ENCODE measurements around the gene CAB39.
A peak's percentile ranks its signal among the peaks of the same experiment; 100 is the strongest.

The CAB39 gene

GRCh38 chr2:230852113-230852512, 139.5 kb downstream of the CAB39 start:
- no peak overlapping the region for H3K4me3 ChIP-seq (ENCODE audit: low read length)
- no peak for TF ChIP-seq CTCF (conservative IDR thresholded peaks at IDR 0.05; ENCODE audit: low read length)
- no peak for DNase-seq (ENCODE audit: low read depth)

GRCh38 chr2:230861552-230862255, 149.1 kb downstream of the CAB39 start:
- no peak overlapping the region for H3K4me3 ChIP-seq (ENCODE audit: low read length)
- no peak for DNase-seq (ENCODE audit: low read depth)
- TF ChIP-seq CTCF (conservative IDR thresholded peaks at IDR 0.05; ENCODE audit: low read length) = no peak

GRCh38 chr2:230862292-230862691, 149.7 kb downstream of the CAB39 start:
- H3K4me3 ChIP-seq (ENCODE audit: low read length) = no peak overlapping the region
- no peak for DNase-seq (ENCODE audit: low read depth)
- TF ChIP-seq CTCF (conservative IDR thresholded peaks at IDR 0.05; ENCODE audit: low read length) = no peak

- TF ChIP-seq CTCF (conservative IDR thresholded peaks at IDR 0.05; ENCODE audit: low read length) = no peak
- DNase-seq (ENCODE audit: low read depth) = no peak
- no peak overlapping the region for H3K4me3 ChIP-seq (ENCODE audit: low read length)
Measured at GRCh38 chr2:230863031-230863430, 150.4 kb downstream of the CAB39 start.

- TF ChIP-seq CTCF (conservative IDR thresholded peaks at IDR 0.05; ENCODE audit: low read length) = no peak
- no peak for DNase-seq (ENCODE audit: low read depth)
- H3K4me3 ChIP-seq (ENCODE audit: low read length) = no peak overlapping the region
Measured at GRCh38 chr2:230863442-230864121, 150.9 kb downstream of the CAB39 start.

GRCh38 chr2:230864122-230864604, 151.5 kb downstream of the CAB39 start:
- H3K4me3 ChIP-seq (ENCODE audit: low read length) = peak overlapping the region; percentile 73
- TF ChIP-seq CTCF (conservative IDR thresholded peaks at IDR 0.05; ENCODE audit: low read length) = no peak
- no peak for DNase-seq (ENCODE audit: low read depth)
